ENCODE measurements around the gene ETV4.
"Not testable (repeated sequence)": the region's sequence is repeated elsewhere in the genome, so short reads cannot be mapped to it uniquely, and the experiment has no call there.

Gene ETV4

DNA sequence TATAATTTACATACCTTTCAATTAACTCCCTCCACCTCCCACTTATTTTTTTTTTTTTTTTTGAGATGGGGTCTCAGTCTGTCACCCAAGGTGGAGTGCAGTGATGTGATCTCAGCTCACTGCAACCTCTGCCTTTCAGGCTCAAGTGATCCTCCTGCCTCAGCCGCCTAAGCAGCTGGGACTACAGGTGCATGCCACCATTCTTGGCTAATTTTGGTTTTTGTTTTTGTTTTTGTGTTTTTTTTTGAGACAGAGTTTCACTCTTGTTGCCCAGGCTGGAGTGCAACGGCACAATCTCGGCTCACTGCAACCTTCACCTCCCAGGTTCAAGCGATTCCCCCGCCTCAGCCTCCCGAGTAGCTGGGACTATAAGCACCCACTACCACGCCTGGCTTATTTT, 36.7 kb downstream of the ETV4 start:
- DNase-seq = not testable (repeated sequence)

DNA sequence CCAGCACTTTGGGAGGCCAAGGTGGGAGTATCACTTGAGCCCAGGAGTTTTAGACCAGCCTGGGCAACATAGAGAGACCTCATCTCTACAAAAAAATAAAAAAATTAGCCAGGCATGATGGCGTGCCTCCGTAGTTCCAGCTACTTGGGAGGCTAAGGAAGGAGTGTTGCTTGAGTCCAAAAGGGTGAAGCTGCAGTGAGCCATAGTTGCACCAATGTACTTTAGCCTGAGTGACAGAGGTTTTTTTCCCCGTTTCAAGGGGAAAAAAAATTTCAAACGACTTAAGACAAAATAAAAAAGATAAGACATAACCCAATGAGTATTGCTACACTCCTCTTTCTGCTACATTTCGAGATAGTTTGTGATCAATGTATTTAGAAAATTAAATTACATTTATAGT, 55.5 kb downstream of the ETV4 start:
- no peak for DNase-seq

GRCh38 chr17:43483674-43484551, 62.2 kb downstream of the ETV4 start, which contains the start of gene DHX8:
TSS of gene DHX8 (plus strand) at chr17:43483975. CDS start at chr17:43484038, 63 bp downstream.
- DNase-seq = peak; percentile 99

DNA sequence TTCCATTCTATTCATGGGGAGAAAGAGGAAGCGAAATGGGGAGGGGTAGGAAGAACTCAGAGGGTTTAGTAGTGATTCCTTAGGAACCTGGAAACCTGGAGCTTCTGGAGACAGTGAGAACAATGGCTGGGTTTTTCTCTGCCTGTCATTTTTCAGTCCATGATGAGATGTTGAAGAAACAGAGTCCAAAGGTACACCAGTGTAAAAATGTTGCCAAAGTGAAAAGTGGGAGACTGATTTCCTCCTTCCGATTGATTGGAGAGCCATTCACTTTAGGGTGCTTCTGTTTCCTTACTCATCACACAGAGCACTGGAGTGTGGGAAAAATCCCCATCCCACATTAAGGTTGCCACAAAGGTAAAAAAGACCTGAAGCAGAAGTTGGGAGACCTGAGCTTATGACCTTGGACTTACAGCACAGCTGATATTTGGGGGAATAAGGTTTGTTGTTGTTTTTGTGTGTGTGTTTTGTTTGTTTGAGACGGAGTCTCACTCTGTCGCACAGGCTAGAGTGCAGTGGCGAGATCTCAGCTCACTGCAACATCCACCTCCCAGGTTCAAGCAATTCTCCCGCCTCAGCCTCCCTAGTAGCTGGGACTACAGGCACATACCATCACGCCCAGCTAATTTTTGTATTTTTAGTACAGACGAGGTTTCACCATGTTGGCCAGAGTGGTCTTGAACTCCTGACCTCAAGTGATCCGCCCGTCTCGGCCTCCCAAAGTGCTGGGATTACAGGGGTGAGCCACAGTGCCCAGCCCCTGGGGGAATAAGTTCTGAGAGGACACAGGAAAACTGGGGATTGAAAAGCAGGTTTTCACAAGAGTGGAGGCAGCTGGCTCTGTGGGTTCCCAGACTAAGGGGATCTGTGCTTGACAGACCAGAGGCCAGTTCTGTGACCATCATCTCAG, 63.8 kb downstream of the ETV4 start:
- no peak for DNase-seq

DNA sequence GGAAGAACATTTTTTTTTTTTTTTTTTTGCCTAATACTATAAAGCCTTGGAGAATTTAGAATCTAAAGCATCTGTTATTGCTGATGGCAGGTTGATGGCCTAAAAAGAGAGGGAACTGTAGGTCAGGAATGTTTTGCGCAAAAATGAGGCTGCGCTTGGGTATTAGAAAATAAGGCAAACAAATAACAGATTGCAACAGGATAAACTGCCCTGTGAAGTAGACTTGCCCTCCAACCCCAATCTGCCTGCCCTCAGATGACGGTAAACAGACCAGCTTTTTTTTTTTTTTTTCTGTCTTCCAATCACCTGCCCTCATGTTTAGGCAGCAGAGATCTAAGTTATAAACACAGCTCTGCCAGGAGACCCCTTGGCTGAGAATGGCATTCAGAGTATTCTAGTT, 66.2 kb downstream of the ETV4 start:
- no peak for DNase-seq

All from fibroblast of upper back skin (primary cell).